K562 (cell line): ENCODE measurements around the gene SPATA3. TPM values are rescaled to one million over a fixed set of nuclear protein-coding genes. Genes with fewer than 3 reads are reported as not detected.

ENCODE experiments used
- CBX2 ChIP-seq: fragments of 200-600 bp; sonication (generic); IDR thresholded peaks from one replicate; pipeline ENCODE4 v1.6.1; 2012; ENCODE audit warnings: mild to moderate bottlenecking, low read length, inconsistent platforms; ENCODE audit not compliant: insufficient read depth, poor library complexity, severe bottlenecking
- CREBBP ChIP-seq: IDR thresholded peaks from one replicate; pipeline ENCODE4 v1.6.1; 2012; ENCODE audit warnings: low read depth, mild to moderate bottlenecking, control low read depth, inconsistent platforms, low read length
- CXXC5 ChIP-seq: fragments of 250-450 bp; sonication (Bioruptor Pico); IDR thresholded peaks from 2 replicates; pipeline ENCODE4 v1.8.0; 2022; ENCODE audit warnings: inconsistent platforms, mild to moderate bottlenecking, moderate library complexity
- ELF2 ChIP-seq: fragments of 250-450 bp; sonication (Bioruptor Pico); IDR thresholded peaks from 2 replicates; pipeline ENCODE4 v1.5.0; 2021; ENCODE audit warnings: mild to moderate bottlenecking
- KLF6 ChIP-seq: fragments of 250-450 bp; sonication (Bioruptor Pico); IDR thresholded peaks from 2 replicates; pipeline ENCODE4 v1.4.0; 2020; ENCODE audit warnings: mild to moderate bottlenecking, moderate library complexity, borderline replicate concordance
- MEIS2 ChIP-seq: fragments of 450-650 bp; IDR thresholded peaks from 2 replicates; pipeline ENCODE4 v1.6.1; 2014; ENCODE audit warnings: mild to moderate bottlenecking; ENCODE audit not compliant: partially characterized antibody
- NCOA6 ChIP-seq: fragments of 450-650 bp; IDR thresholded peaks from 2 replicates; pipeline ENCODE4 v1.6.1; 2017; ENCODE audit warnings: mild to moderate bottlenecking
- PYGO2 ChIP-seq: fragments of 450-650 bp; IDR thresholded peaks from 2 replicates; pipeline ENCODE4 v1.6.1; 2016; ENCODE audit warnings: mild to moderate bottlenecking, missing genetic modification characterization, moderate library complexity, missing compliant biosample characterization
- RNF2 ChIP-seq: sonication (generic); IDR thresholded peaks from 2 replicates; pipeline ENCODE4 v1.6.1; 2016
- SIRT6 ChIP-seq: IDR thresholded peaks from one replicate; pipeline ENCODE4 v1.6.1; 2012; ENCODE audit warnings: low read depth, mild to moderate bottlenecking, control low read depth, inconsistent platforms, low read length, moderate library complexity
- SLC30A9 ChIP-seq: fragments of 250-450 bp; sonication (Bioruptor Pico); IDR thresholded peaks from 2 replicates; pipeline ENCODE4 v1.8.0; 2022; ENCODE audit warnings: mild to moderate bottlenecking, moderate library complexity
- SREBF2 ChIP-seq: sonication (generic); formaldehyde crosslinking; IDR thresholded peaks from 2 replicates; pipeline ENCODE4 v1.4.0; 2020; ENCODE audit warnings: mild to moderate bottlenecking, missing genetic modification reagents
- TAF7 ChIP-seq: fragments of 450-650 bp; IDR thresholded peaks from 2 replicates; pipeline ENCODE4 v1.6.1; 2016; ENCODE audit warnings: missing genetic modification characterization, missing compliant biosample characterization
- TCFL5 ChIP-seq: fragments of 250-450 bp; sonication (Bioruptor Pico); conservative IDR thresholded peaks from 2 replicates; pipeline ENCODE4 v1.6.1; 2021; ENCODE audit warnings: mild to moderate bottlenecking, moderate library complexity, matching md5 sums
- TOE1 ChIP-seq, 2 experiments: fragments of 450-650 bp in 1 of 2; sonication (generic) in 1 of 2; formaldehyde crosslinking in 1 of 2; IDR thresholded peaks; 2 replicates each; pipeline versions ENCODE4 v1.7.1 to v1.8.0; 2016 to 2022; ENCODE audit warnings: borderline replicate concordance in 2 of 2, mild to moderate bottlenecking in 2 of 2, antibody characterized with exemption in 1 of 2, inconsistent platforms in 1 of 2, low read depth in 1 of 2, missing genetic modification reagents in 1 of 2, moderate library complexity in 1 of 2
- ZNF134 ChIP-seq: fragments of 250-450 bp; sonication (Bioruptor Pico); conservative IDR thresholded peaks from 2 replicates; pipeline ENCODE4 v1.4.0; 2020
- ZNF184 ChIP-seq: sonication (generic); formaldehyde crosslinking; IDR thresholded peaks from 2 replicates; pipeline ENCODE4 v1.5.0; 2020; ENCODE audit warnings: missing genetic modification reagents
- ZZZ3 ChIP-seq: fragments of 450-650 bp; IDR thresholded peaks from 2 replicates; pipeline ENCODE4 v1.6.1; 2016; ENCODE audit warnings: antibody characterized with exemption, mild to moderate bottlenecking, moderate library complexity
- polyA plus RNA-seq, 8 experiments: library from polyadenylated mRNA; depleted of rRNA in 4 of 8; stranded (reverse) in 5 of 8; unstranded in 3 of 8; fragments of >200 nt; fragmentation: Nextera tagmentation in 2 of 8; fragmentation: Illumina TruSeq in 1 of 8; extraction: Ambion mirVana in 2 of 8; extraction: Trizol in 1 of 8; gene quantifications; 2 replicates each; pipeline versions ENCODE4 v1.2.1 to v1.2.3, GENCODE V29; 2011 to 2014; ENCODE audit warnings: inconsistent platforms in 1 of 8, missing spikeins in 1 of 8
- total RNA-seq, 7 experiments: library from RNA; depleted of rRNA in 6 of 7; stranded (reverse); fragments of >200 nt in 6 of 7; fragmentation: Illumina TruSeq in 2 of 7; extraction: Trizol in 2 of 7; gene quantifications; 2 replicates each; pipeline versions ENCODE4 v1.2.1 to v1.2.3, GENCODE V29; 2011 to 2021; ENCODE audit warnings: low replicate concordance in 1 of 7
- TF ChIP-seq, protein P1 (sequence below): conservative IDR thresholded peaks from 2 replicates; pipeline ENCODE4 v1.6.1; 2011; ENCODE audit warnings: low read depth, mild to moderate bottlenecking, low read length; ENCODE audit not compliant: control insufficient read depth
- TF ChIP-seq, protein P2 (sequence below): fragments of 450-650 bp; formaldehyde crosslinking; IDR thresholded peaks from 2 replicates; pipeline ENCODE4 v1.4.0; 2020; ENCODE audit warnings: mild to moderate bottlenecking, moderate library complexity
- TF ChIP-seq, protein P3 (sequence below): fragments of 450-650 bp; IDR thresholded peaks from 2 replicates; pipeline ENCODE4 v1.6.1; 2016; ENCODE audit warnings: low read depth, mild to moderate bottlenecking, moderate library complexity
- TF ChIP-seq, protein P4 (sequence below): sonication (generic); formaldehyde crosslinking; IDR thresholded peaks from 2 replicates; pipeline ENCODE4 v1.8.0; 2022; ENCODE audit warnings: missing genetic modification reagents, mild to moderate bottlenecking, borderline replicate concordance

Gene SPATA3
- total and polyA plus RNA-seq, 9 of the 15 experiments (the other 6 are each of a cell fraction or from before 2014, with no cell fraction given): not detected

DNA sequence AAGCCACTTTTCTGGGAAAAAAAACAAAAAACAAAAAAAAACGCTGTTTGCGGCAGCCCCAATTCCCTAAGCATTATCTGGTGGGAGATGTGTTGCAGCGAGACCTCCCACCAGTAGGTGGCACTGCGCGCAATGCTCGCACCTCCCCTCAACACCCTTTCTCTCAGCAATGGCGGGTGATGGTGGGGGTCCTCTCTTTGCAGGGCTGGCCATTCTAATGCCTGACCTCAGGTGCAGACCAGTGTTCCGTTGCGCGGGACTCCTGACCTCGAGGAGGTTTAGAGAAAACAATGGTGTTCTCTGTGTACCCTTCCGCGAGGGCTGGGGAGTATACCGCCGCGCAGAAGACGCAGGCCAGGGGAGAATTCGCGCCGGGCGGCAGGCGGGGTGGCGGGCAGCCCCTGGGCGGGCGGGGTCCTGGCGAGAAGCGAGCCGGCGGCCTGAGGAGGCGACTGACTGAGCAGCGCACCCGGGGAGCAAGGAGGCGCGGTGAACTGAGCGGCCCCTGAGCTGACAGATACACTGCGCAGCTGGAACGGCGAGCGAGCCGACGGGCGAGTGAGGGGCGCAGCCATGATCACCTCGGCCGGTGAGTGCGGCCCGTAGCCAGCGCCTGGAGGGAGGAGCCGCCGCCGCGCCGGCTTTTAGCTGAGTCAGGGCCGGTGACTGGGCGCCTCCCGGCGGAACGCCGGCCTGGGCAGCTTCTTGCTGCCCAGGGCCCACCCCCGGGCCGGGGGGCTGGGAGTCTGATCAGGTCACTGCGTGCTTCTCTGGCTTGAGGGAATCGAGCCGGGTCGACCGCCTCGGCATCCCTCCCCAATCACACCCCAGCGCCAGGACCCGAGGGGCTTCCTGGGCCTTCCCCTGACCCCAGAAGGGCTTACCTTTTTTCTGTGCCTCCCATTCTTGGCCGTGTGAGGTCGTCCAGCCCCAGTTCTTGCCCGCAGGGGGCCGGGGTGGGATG is 60.8 kb downstream of the SPATA3 start, which contains the start of gene PSMD1 (continued):
- TF ChIP-seq, protein P1, sequence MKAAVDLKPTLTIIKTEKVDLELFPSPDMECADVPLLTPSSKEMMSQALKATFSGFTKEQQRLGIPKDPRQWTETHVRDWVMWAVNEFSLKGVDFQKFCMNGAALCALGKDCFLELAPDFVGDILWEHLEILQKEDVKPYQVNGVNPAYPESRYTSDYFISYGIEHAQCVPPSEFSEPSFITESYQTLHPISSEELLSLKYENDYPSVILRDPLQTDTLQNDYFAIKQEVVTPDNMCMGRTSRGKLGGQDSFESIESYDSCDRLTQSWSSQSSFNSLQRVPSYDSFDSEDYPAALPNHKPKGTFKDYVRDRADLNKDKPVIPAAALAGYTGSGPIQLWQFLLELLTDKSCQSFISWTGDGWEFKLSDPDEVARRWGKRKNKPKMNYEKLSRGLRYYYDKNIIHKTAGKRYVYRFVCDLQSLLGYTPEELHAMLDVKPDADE: peak; percentile 43; the same call in 1 of the 2 replicates
- TF ChIP-seq ELF2 (CRISPR knock-in tag) (no peak), TOE1 (IDR thresholded peaks at IDR 0.05; ENCODE audit: borderline replicate concordance) (peak; percentile 92), TOE1 (CRISPR knock-in tag; IDR thresholded peaks at IDR 0.05; ENCODE audit: borderline replicate concordance, low read depth) (no peak), RNF2 (no peak), KLF6 (CRISPR knock-in tag) (no peak), NCOA6 (no peak), PYGO2 (tag) (no peak), CREBBP (no peak), MEIS2 (no peak), ZNF134 (CRISPR knock-in tag) (no peak), TAF7 (peak; percentile 50; the same call in 1 of the 2 replicates), ZNF184 (no peak), CXXC5 (0 out of 2 replicates have a peak, but pooled peaks have one; percentile 31), SLC30A9 (no peak), ZZZ3 (0 out of 2 replicates have a peak, but pooled peaks have one; percentile 50), SIRT6 (no peak), CBX2 (no peak), TCFL5 (CRISPR knock-in tag) (no peak), SREBF2 (no peak)
- TF ChIP-seq, protein P2, sequence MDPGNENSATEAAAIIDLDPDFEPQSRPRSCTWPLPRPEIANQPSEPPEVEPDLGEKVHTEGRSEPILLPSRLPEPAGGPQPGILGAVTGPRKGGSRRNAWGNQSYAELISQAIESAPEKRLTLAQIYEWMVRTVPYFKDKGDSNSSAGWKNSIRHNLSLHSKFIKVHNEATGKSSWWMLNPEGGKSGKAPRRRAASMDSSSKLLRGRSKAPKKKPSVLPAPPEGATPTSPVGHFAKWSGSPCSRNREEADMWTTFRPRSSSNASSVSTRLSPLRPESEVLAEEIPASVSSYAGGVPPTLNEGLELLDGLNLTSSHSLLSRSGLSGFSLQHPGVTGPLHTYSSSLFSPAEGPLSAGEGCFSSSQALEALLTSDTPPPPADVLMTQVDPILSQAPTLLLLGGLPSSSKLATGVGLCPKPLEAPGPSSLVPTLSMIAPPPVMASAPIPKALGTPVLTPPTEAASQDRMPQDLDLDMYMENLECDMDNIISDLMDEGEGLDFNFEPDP: no peak
- TF ChIP-seq, protein P3, sequence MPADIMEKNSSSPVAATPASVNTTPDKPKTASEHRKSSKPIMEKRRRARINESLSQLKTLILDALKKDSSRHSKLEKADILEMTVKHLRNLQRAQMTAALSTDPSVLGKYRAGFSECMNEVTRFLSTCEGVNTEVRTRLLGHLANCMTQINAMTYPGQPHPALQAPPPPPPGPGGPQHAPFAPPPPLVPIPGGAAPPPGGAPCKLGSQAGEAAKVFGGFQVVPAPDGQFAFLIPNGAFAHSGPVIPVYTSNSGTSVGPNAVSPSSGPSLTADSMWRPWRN: no peak
- TF ChIP-seq, protein P4, sequence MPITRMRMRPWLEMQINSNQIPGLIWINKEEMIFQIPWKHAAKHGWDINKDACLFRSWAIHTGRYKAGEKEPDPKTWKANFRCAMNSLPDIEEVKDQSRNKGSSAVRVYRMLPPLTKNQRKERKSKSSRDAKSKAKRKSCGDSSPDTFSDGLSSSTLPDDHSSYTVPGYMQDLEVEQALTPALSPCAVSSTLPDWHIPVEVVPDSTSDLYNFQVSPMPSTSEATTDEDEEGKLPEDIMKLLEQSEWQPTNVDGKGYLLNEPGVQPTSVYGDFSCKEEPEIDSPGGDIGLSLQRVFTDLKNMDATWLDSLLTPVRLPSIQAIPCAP (CRISPR knock-in tag): no peak
